Left kidney (tissue), 2 donors: ENCODE data around the gene MFGE8. TPM values are rescaled to one million over a fixed set of nuclear protein-coding genes. Genes with fewer than 3 reads are reported as not detected.

Experiments used
- DNase-seq: peaks from one replicate; pipeline ENCODE4 v3.0.0-alpha.2; 2013
- polyA plus RNA-seq: library from polyadenylated mRNA; unstranded; fragments of 120-200 nt; gene quantifications from one replicate; pipeline ENCODE4 v1.2.1, GENCODE V29; 2013; ENCODE audit not compliant: insufficient read length

MFGE8 gene
- polyA plus RNA-seq, 1 donor, result 133 TPM

DNA sequence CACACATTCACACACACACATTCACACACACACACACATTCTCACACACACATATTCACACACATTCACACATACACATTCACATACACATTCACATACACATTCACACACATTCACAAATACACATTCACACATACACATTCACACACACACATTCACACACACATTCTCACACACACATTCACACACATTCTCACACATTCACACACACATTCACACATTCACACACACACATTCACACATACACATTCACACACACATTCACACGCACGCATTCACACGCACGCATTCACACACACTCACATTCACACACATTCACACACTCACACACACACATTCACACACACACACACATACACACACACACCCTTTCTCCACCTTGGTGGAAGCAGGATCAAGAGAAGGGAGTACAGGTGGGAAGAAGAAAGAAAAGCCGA is 12.2 kb downstream of the MFGE8 start:
- no peak for DNase-seq

DNA sequence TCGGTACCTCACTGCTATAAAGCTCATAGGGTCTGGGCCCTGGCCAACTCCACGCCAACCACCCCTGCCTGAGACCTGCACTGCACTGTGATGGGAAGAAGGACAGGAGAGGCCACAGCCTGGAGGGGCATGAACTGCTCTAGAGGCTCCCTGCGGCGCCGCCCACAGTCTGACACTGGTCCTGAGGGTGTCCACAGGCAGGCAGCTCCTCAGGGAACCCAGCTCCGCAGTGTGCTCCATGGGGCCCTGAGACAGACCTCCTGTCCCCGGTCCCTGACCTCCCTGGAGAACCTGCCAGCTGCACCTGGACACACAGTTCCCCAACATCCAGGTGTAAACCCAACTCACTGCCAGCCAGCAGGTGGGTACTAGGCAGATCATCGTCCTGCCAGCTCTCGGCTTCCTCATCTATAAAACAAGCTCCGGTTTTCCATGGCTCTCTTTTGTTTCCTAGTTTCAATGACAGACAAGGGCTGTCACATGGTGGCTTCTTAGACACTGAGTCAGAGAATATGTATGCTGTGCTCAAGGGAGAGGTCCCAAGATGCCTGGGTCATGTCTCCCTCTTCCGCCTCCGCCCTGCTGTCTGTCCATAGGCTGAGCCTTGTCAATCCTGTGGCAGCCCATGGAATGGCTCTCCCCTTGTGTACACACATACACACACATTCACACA is 12.7 kb downstream of the MFGE8 start:
- no peak for DNase-seq

DNA sequence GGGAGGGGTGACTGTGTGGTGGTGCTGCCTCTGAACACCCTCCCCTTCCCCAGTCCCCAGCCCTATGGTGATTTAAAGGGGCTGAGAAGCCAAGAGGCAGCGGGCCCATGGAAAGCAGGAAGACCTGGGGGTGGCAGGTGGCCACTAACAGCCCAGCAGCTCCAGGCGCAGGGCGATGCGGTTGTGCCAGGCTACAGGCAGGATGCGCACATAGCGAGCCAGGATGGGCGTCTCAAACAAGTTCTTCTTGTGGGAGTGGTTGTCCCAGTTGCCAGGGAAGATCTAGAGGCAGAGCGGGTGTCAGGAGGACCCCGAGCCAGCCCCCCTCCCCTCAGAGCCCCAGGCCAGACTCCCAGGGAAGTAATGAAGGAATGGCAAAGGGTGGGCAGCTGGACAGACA is 13.9 kb downstream of the MFGE8 start:
- DNase-seq, result no peak

DNA sequence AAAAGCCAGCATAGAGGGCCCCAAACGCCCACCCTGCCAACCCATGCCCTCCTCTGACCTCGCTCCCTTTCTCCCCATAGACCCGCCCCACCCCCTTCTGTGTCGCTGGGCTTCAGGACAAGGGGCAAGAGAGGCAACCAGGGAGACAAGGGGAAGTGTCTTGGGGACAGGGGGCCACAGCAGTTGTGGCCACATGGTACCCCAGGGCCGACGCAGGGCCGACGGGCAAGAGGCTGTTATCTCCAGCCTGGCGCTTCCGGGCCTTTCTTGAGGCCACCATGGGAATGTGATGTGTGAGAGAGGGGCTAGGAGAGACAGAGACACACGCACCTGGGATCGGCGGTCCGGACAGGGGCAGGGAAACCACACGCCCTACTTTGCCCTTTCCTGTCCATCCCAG is 14.4 kb downstream of the MFGE8 start:
- no peak for DNase-seq

DNA sequence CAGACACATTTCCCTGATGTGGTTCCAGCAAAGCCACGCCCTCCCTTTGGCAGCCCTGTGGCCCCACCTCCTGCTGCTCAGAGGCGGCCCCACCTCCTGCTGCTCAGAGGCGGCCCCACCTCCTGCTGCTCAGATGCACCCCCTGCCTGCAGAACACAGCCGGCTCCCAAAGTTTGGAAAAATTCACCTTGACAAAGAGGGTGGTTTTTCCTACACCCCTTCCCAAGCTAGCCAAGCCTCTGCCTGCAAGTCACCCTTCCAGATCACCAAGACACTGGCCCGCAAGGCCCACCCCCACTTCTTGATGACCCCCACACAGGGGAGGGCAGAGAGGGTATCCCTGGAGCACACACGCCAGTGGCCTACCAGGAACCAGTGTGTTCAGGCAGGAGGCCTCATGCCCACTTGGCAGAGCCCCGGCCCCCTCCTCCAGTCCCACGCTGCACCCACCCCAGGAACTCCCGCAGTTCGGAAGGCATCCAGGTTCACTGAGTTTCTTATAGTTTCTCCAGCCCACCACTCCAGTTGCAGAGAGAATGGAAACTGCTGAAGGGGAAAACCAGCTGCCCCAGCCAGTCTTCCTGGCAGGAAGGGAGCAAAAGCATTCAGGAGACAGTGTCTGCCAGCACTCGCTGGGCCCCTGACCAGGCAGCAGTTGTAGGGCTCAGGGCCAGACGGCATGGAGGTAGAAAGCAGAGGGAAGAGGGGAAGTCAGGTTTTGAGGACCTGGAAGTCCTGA is 15.6 kb downstream of the MFGE8 start:
- peak; percentile 78 for DNase-seq

DNA sequence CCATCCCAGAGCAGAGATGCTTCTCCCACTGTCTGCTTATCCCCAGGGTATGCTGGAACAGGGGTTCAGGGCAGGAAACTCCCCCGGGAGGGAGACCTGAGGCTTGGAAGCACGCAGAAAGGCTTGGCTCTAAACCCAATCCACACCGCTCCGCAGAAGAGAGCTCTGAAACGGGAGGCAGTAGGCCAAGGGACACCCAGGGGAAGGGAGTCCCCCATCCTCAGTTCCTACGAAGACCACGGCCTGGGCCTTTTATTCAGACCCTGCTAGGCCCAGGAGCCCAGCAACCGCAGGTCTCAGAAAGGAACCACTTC is 16.1 kb downstream of the MFGE8 start:
- DNase-seq, result no peak

DNA sequence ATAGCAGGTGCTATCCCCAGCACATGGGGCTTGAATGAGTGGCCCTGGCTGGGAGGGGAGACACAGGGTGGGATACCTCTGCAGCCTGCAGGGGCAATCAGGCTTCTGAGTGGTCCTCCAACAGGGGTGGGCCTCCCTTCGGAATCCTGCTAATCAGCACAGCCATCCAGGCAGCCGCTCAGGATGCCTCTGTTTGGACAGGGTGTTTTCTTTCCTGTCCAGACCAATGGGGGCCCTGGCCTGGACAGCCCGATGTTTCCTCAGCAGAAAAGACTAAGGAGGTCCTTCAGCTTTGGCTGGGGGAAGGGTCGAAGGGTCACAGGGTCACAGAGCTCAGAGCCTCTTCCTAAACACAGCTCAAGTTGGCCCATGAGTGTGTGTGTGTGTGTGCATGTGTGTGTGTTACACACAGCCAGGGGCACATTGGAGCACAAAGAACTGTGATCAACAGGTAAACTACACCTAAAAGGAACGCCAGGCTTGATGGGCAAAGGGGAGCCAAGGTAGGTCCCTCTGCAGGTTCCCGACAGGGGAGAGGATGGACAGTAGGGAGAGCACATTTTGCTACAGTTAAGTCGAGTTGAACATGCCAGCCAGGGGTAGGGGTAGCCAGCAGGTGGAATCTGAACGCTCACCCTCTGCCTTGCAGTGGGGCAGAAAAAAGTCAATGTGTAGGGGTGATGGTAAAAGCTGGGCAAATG is 16.7 kb downstream of the MFGE8 start:
- no peak for DNase-seq

DNA sequence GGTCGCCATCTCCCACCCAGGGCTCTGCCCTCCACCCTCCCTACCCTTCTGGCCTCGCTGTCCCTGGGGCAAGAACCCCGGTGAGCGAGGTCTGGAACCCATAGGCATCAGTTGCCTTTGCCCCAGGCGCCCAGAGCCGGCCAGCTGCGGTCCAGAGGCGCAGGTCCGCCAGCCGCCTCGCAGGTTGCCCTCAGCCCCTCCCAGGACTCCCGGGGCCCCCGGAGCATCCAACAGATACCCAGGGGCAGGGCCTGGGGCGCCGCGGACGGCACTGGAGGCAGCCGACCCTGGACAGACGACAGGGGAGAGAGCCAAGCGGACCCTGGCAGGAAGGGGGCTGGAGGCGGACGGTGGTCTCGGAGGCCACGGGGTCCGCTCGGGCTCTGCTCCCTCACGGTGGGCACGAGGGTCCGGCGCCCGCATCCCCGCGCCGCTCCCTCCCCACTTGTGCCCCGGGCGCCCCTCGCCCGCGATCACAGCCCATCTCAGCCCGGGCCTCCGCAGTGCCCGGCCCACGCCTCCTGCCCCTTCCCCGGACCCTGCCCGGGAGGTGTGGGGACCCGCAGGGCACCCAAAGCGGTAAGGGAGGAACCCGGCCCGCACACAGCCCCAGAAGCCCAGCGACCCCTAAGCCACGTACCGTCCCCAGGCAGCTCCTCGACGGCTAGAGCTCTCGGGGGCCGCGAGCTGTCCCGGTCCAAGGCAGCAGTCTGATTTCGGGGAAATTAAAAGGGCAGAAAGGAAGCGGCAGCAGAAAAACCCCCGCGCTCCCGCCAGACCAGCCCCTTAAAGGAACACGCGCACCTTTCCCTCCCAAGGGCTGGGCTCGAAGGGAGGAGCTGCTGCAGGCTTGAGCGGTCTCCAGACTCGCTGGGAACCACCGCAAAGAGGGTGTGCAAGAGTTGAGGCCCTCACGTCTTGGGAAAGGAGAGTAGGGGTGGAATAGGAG is 18.1 kb downstream of the MFGE8 start, which contains the start of gene HAPLN3:
TSS of gene HAPLN3 (minus strand) at position 726 of the 949 bp plus-strand sequence. CDS start 8,246 bp downstream, outside the sequence.
- no peak for DNase-seq

DNA sequence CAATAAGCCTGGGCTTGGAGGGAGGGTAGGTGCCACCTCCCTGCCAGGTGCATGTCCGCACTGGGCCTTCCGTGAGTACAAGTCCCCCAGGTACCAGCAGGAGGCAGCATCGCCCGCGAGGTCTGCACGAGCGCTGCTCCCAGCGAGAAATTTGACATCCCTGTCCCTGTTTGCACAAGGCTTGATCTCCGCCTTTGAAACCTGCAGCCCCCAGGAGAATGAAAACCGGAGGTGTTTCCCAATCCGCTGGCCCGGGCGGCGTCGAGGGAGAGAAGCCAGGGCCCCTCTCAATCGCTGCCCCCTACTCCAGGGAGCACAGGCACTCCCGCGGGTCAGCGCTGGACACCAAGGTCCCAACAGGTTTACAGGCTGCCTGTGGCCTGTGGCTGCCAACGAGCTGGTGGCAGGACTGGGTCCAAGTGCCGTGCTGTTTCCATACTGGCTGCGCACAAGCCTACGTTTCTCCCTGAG is 18.8 kb downstream of the MFGE8 start:
- DNase-seq, result no peak

DNA sequence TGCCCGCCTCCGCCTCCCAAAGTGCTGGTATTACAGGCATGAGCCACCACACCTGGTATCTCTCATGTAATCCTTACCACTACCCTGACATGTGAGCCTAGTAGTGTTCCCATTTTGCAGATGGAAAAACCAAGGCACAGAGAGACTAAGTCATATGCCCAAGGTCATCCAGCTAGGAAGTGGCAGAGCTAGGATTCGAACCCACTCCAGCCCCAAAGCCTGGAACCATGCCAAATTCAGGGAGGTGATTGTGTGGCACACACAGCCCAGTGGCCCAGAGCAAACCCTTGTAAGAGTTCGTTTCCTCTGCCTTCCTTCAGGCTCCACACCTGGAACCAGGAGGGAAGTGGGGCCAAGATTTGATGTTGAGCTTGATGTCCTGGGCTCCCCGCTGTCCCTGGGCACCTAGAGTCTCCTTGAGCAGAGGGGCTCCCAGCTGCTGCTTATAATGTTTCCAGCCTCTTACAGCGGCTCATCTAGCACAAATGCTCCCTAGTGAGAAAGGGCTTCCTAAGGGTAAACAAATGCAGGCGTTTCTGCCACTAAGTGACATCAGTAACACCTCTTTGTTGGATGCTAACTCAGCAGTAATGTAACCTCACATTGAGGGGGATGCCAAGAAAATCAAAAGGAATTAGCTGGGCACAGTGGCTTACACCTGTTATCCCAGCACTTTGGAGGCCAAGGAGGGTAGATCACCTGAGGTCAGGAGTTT is 21.5 kb downstream of the MFGE8 start:
- no peak for DNase-seq

DNA sequence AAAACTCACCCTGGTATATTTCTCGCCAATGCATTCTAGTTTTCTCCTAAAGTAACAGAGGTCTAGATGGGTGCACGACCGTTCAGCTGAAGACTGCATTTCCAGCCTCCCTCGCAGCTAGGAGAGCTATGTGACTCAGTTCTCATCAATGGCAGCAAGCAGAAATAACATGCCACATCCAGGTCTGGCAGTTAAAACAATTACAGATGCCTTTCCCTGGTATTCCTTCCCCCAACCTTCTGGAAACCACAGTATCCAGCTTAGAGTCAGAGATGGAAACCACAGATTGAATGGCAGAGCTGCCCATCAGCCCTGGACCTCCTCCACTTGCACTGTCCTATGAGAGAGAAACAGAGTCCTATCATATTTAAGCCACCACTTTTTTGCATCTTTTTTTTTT is 22.7 kb downstream of the MFGE8 start:
- no peak for DNase-seq

DNA sequence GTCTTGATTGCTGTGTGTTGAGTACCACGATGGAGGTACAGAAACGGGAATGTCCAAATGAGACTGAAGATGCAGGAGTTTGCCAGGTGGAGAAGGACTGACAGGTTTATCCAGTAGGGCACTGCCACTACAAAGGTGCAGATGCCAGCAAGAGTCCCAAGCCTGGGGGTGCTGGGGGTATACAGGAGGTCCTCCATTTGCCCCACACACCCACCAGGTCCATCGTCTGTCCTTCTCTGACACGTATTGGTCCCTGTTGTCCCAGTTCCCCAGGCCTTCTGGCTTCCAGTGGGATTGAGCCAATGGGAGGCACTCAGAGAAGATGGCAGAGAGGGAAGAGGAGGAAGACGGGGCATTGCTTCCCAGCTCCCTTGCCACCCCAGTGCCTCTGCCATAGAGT is 24.5 kb downstream of the MFGE8 start:
- no peak for DNase-seq

DNA sequence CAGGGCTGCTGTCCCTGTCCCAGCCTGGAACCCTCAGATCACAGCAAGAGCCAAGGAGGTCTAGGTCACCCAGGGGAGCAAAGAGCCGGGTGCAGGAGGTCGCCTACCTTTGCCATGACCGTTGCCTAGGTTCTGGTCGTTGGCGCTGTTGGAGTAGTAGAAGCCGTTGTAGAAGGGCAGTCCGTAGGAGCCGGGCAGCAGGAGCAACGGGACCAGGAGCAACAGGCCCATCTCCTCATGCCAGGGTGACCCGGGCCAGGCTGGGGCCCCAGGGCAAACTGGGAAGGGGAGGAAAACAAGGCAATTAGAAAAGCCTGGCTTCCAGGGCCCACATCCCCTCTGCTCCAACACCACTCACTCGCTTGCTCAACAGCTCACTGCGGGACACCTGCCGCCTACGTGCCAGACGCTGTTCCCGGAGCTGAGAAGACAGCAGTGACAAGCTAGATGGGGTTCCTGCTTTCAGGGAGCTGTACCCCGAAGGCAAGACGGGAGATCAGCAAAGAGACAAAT is 26.1 kb downstream of the MFGE8 start:
- no peak for DNase-seq

DNA sequence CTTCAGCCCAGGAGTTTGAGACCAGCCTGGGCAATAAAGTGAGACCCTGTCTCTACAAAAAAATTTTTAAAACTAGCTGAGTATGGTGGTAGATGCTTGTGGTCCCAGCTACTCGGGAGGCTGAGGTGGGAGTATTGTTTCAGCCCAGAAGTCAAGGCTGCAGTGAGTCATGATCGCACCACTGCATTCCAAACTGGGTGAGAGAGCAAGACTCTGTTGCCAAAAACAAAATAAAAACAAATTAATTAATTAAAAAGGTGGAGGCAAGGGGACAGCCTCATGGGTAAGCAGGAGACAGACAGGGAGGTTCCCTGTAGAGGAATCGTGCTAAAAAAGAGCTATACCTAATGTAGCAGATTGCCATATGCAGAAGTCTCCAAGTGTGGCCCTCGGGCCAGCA is 30.4 kb downstream of the MFGE8 start:
- no peak for DNase-seq

DNA sequence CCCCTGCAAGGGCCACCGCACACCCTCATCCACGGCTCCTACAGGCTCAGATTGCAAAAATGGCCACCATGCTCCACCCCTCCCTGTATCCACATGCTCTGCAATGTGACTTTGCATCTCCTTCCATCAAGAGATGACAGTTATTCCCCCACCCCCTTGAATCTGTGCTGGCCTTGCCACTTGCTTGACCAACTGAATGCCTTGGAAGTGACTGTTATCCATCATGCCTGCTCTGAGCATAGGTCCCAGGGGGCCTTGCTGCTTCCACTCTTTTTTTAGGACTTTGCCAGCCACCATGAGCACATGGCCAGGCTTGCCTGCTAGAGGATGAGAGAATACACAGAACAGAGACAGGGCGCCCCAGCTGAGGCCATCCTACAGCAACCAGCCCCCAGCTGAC is 31.4 kb downstream of the MFGE8 start:
- no peak for DNase-seq

DNA sequence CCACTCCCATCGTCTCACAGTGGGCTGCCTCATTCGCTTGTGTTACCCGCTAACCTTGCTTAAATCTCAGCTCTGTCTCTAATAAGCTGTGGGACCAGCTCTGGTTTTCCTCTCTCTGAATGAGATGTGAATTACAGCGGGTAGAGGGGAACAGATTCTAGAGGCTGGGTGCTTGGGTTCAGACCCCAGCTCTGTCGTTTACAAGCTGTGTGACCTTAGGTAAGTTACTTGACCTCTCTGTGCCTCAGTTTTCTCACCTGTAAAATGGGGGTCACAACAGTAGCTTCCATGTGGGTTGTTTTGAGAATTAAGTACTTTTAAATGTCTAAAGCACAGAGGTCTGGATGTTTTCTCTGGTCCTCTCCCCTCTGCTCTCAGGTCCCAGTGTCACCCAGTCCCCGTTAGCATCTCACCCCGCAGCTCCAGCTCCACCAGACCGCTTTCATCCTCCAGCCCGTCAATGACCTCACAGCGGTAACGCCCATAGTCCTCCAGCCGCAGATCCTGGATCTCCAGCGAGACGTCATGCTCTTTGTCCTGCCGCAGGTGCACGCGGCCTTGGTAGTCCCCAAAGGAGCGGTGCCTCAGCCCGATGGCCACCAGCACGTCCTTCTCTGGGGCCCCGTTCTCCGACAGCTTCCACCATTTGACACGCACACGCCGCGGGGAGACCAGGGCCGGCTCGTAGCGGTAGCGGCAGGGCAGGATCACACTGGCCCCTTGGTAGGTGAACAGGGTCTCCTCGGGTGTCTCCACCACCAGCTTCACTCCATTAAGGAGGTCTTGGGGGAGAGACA is 32.0 kb downstream of the MFGE8 start:
- DNase-seq, result no peak

DNA sequence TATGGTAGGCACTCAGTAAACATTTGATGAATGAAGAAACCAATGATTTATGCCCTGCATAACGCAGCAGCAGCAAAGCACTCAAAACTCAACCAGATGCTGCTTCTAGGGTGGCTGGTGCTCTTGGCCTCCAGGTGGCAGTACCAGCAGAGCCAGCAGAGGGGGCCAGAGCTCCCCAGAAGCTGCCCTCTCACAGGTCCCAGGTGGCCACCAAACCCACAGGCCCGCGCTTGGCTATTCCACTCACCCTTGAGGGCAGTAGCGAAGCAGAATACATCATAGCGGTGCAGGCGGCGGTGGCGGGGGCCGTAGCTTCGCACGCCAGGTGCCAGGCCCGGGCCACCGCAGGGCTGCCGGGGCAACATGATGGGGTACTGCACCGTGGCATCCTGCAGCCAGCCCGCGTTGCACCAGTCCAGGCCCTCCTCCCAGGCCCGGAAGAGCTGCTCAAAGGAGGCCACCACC is 34.4 kb downstream of the MFGE8 start:
- no peak for DNase-seq

DNA sequence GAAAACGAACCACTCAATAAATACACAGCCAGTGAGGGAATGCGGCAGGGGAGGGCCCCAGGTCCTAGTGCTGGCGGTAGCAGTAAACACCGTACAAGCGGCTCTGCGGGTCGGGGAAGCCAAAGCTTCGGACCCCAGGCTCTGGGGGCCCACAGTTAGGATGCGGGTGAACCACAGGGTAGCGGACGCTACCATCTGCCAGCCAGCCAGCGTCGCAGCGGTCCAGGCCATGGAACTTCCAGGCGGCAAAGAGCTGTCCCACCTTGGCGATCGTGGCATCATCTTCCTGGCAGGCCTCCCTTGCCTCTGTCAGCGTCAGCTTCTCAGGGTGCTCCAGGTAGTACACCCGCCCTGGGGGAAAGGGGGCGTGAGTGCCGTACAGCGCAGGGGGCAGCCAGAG is 35.3 kb downstream of the MFGE8 start:
- no peak for DNase-seq

DNA sequence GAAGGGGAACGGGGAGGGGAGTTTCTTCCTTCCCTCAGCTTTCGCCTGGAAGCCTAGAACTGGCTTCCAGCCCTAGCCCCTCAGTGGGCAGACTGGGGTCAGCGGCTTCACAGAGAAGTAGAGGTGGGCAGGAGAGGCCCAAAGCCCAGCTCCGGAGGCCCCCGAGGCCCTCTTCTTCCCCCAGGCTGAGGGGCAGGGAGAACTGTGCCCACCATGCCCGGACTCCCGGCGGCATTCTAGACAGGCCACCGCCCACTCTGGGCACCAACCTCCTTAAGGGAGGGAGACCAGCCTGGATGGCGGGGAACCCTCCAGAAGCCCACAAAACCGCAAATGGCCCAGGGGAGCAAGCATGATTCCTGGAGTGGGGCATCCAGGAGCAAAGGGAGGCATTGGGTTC is 35.8 kb downstream of the MFGE8 start:
- no peak for DNase-seq

DNA sequence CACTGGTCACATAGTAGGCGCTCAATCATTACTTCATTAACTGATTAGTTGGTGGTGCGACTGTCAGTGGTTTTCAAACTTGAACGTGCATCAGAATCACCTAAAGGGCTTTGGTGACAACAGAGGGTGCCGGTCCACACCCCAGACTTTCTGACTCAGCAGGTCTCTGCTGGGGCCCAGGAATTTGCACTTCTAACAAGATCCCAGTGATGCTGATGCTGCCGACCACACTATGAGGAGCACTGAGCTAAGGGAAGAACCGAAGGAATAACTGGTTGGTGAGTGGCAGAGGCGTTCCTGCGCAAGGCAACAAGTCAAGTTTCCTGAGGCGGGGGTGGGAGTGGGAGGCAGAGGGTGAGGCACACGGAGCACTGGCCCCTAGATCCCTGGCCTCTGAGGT is 36.6 kb downstream of the MFGE8 start:
- no peak for DNase-seq
